ENCODE data around the gene CACNG4. TPM values are rescaled to one million over a fixed set of nuclear protein-coding genes. Genes with fewer than 3 reads are reported as not detected.

Gene CACNG4
- polyA plus RNA-seq, 1 experiment = 0.25 TPM

DNA sequence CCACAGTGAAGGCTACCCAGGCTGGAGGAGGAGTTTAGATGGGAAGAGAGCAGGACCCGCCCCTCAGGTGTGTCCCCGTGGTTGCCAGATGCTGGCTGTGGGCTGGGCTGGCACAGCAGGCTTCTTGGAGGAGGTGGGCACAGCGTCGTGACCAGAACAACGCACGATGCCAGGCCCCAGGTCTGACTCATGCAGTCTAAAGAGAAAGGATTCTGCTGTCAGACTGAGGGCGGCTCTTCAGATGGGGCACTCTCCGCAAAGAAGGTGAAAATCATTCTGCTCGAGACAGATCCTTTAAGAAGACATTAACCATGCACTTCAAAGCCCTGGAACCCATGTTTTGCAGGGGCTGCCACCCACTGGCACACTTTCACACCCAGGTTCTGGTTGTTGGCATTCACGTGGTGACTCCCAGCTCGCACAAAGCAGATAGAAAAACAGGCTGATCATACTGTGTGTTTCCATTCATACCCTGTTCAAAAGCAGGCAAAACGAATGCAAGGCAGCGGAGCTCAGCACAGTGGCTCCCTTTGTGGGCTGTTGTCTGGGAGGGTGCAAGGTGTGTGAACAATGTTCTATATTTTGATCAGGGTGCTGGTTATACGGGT, 19.0 kb downstream of the CACNG4 start:
- Histone ChIP-seq H3K27ac (ENCODE audit: low read depth, low read length) (no peak overlapping the region), H3K27me3 (ENCODE audit: control insufficient read depth, insufficient read depth, low read length) (peaks cover 29% of the 10 kb centered on the region), H3K9me3 (ENCODE audit: control insufficient read depth, insufficient read depth, low read length) (no peaks in the 10 kb centered on the region), H3K4me3 (ENCODE audit: low read depth, low read length) (no peak overlapping the region)
- CTCF ChIA-PET = no interaction called here
- POLR2A ChIA-PET = no interaction called here
- TF ChIP-seq, protein P1, sequence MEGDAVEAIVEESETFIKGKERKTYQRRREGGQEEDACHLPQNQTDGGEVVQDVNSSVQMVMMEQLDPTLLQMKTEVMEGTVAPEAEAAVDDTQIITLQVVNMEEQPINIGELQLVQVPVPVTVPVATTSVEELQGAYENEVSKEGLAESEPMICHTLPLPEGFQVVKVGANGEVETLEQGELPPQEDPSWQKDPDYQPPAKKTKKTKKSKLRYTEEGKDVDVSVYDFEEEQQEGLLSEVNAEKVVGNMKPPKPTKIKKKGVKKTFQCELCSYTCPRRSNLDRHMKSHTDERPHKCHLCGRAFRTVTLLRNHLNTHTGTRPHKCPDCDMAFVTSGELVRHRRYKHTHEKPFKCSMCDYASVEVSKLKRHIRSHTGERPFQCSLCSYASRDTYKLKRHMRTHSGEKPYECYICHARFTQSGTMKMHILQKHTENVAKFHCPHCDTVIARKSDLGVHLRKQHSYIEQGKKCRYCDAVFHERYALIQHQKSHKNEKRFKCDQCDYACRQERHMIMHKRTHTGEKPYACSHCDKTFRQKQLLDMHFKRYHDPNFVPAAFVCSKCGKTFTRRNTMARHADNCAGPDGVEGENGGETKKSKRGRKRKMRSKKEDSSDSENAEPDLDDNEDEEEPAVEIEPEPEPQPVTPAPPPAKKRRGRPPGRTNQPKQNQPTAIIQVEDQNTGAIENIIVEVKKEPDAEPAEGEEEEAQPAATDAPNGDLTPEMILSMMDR (IDR thresholded peaks at IDR 0.05; ENCODE audit: low read depth, low read length) = no peak
- no peak for DNase-seq (ENCODE audit: low read depth, low spot score)

DNA sequence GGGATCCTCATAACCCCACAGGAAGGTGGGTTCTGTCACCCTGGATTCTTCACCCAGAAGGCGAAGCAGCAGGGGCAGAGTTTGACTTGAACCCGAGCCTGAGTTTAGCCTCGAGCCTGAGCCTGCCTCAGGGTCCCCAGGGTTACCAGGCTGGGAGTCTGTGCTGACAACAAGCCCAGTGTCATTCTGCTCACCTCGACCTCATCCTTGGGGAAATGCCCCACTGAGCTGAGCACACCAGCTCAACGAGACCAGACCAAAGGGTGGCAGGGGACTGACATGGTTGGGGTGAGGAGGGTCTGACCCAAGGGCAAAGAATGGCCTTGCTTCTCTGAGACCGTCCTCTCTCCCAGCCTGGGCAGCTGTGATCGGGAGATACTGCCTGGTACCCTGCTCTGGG, 20.2 kb downstream of the CACNG4 start:
- Histone ChIP-seq H3K4me3 (ENCODE audit: low read depth, low read length) (no peak overlapping the region), H3K27ac (ENCODE audit: low read depth, low read length) (no peak overlapping the region), H3K27me3 (ENCODE audit: control insufficient read depth, insufficient read depth, low read length) (peaks cover 33% of the 10 kb centered on the region), H3K9me3 (ENCODE audit: control insufficient read depth, insufficient read depth, low read length) (no peaks in the 10 kb centered on the region)
- TF ChIP-seq, protein P1 (IDR thresholded peaks at IDR 0.05; ENCODE audit: low read depth, low read length) = no peak
- ChIA-PET CTCF (no interaction called here), POLR2A (no interaction called here)
- DNase-seq (ENCODE audit: low read depth, low spot score) = no peak

- TF ChIP-seq, protein P1 (IDR thresholded peaks at IDR 0.05; ENCODE audit: low read depth, low read length) = no peak
- peaks cover 37% of the 10 kb centered on the region for H3K27me3 ChIP-seq (ENCODE audit: control insufficient read depth, insufficient read depth, low read length)
- CTCF ChIA-PET = no interaction called here
These were observed 21.1 kb downstream of the CACNG4 start for GRCh38 chr17:66985338-66986237.

DNA sequence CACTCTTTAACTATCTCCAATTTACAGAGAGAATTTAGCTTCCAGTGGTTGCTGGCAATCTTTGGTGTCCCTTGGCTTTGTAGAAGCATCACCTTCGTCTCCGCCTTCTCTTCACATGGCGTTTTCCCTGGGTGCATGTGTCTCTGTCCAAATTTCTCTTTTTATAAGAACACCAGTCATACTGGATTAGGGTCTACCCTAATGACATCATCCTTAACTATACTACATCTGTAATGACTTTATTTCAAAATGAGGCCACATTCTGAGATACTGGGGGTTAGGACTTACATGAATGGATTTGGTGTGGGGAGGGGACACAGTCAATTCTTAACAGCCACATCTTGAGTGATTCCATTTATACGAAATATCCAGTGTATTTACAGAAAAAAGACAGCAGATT, 22.2 kb downstream of the CACNG4 start:
- no peak overlapping the region for H3K4me3 ChIP-seq (ENCODE audit: low read depth, low read length)
- ChIA-PET CTCF (no interaction called here), POLR2A (no interaction called here)
- TF ChIP-seq, protein P1 (IDR thresholded peaks at IDR 0.05; ENCODE audit: low read depth, low read length) = no peak
- peaks cover 42% of the 10 kb centered on the region for H3K27me3 ChIP-seq (ENCODE audit: control insufficient read depth, insufficient read depth, low read length)
- no peak overlapping the region for H3K27ac ChIP-seq (ENCODE audit: low read depth, low read length)
- DNase-seq (ENCODE audit: low read depth, low spot score) = no peak
- no peaks in the 10 kb centered on the region for H3K9me3 ChIP-seq (ENCODE audit: control insufficient read depth, insufficient read depth, low read length)

More at GRCh38 chr17:66985338-66986237, 21.1 kb downstream of the CACNG4 start:
- no peak overlapping the region for H3K27ac ChIP-seq (ENCODE audit: low read depth, low read length)
- DNase-seq (ENCODE audit: low read depth, low spot score) = no peak
- POLR2A ChIA-PET = no interaction called here
- no peaks in the 10 kb centered on the region for H3K9me3 ChIP-seq (ENCODE audit: control insufficient read depth, insufficient read depth, low read length)
- H3K4me3 ChIP-seq (ENCODE audit: low read depth, low read length) = no peak overlapping the region

GRCh38 chr17:66987059-66987616, 22.6 kb downstream of the CACNG4 start:
- peaks cover 42% of the 10 kb centered on the region for H3K27me3 ChIP-seq (ENCODE audit: control insufficient read depth, insufficient read depth, low read length)
- no peak overlapping the region for H3K27ac ChIP-seq (ENCODE audit: low read depth, low read length)
- no peaks in the 10 kb centered on the region for H3K9me3 ChIP-seq (ENCODE audit: control insufficient read depth, insufficient read depth, low read length)
- H3K4me3 ChIP-seq (ENCODE audit: low read depth, low read length) = no peak overlapping the region
- POLR2A ChIA-PET = no interaction called here
- TF ChIP-seq, protein P1 (IDR thresholded peaks at IDR 0.05; ENCODE audit: low read depth, low read length) = no peak
- no peak for DNase-seq (ENCODE audit: low read depth, low spot score)
- CTCF ChIA-PET = no interaction called here
